PC-3 (cell line): ENCODE results near the gene MYO3B.

ENCODE experiments used
- EZH2 ChIP-seq: fragments of 300-600 bp; sonication (generic); IDR thresholded peaks from one replicate; pipeline ENCODE4 v1.6.1; 2017; ENCODE audit warnings: antibody characterized with exemption, mild to moderate bottlenecking, low read length; ENCODE audit not compliant: unreplicated experiment
- TF ChIP-seq, protein P1 (sequence below): fragments of 300-600 bp; sonication (generic); conservative IDR thresholded peaks from 2 replicates; pipeline ENCODE4 v1.5.1; 2017; ENCODE audit warnings: antibody characterized with exemption, low read depth, mild to moderate bottlenecking, low read length

DNA sequence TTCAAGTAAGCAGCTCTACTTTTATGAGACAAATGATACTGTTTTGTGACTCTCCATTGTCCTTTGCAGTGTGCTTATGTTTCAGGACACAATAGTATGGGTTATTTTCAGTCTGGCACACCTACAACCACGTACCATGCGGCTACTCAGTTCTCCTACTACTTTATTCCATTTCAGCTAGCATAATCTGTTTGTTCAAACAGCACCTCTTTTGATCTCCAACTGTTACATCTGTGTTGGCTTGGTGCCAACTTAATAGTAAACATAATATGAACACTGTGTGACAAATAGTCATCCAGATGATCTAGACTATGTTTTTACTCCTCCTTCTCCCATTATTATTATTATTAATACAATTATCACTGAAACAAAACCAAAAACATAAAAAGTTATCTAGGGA is 40.5 kb downstream of the MYO3B start:
- TF ChIP-seq, protein P1, sequence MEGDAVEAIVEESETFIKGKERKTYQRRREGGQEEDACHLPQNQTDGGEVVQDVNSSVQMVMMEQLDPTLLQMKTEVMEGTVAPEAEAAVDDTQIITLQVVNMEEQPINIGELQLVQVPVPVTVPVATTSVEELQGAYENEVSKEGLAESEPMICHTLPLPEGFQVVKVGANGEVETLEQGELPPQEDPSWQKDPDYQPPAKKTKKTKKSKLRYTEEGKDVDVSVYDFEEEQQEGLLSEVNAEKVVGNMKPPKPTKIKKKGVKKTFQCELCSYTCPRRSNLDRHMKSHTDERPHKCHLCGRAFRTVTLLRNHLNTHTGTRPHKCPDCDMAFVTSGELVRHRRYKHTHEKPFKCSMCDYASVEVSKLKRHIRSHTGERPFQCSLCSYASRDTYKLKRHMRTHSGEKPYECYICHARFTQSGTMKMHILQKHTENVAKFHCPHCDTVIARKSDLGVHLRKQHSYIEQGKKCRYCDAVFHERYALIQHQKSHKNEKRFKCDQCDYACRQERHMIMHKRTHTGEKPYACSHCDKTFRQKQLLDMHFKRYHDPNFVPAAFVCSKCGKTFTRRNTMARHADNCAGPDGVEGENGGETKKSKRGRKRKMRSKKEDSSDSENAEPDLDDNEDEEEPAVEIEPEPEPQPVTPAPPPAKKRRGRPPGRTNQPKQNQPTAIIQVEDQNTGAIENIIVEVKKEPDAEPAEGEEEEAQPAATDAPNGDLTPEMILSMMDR: no peak
- no peak for TF ChIP-seq EZH2
